Measurements from ENCODE around the gene ABI3. TPM values are rescaled to one million over a fixed set of nuclear protein-coding genes. Genes with fewer than 3 reads are reported as not detected.

Gene ABI3
- total and polyA plus RNA-seq, 9 of the 15 experiments (the other 6 are each of a cell fraction or from before 2014, with no cell fraction given): not detected

- Histone ChIP-seq H3K9me3 (replicated peaks; ENCODE audit: control insufficient read depth, insufficient read depth, low read depth, low read length) (no peaks in the 10 kb centered on the region), H3K79me2 (ENCODE audit: control insufficient read depth, insufficient read depth, low read length) (no peaks in the 10 kb centered on the region), H3K4me2 (ENCODE audit: insufficient read depth, low read length) (no peak overlapping the region), H3K36me3 (ENCODE audit: control insufficient read depth, insufficient read depth, low read length) (no peaks in the 10 kb centered on the region), H3K9me1 (ENCODE audit: control insufficient read depth, insufficient read depth, low read length) (no peaks in the 10 kb centered on the region), H2AFZ (ENCODE audit: low read depth, low read length) (no peak overlapping the region), H4K20me1 (replicated peaks; ENCODE audit: control insufficient read depth, insufficient read depth, low read length) (no peaks in the 10 kb centered on the region), H3K9ac (ENCODE audit: insufficient read depth in 1 of 2, low read depth in 2 of 2, low read length in 2 of 2) (no peak overlapping the region), H3K4me1 (replicated peaks in 1 of 2; ENCODE audit: control insufficient read depth in 2 of 2, insufficient read depth in 2 of 2, low read length in 2 of 2) (no peaks in the 10 kb centered on the region; a peak in 1 of 5 replicates), H3K27ac (ENCODE audit: extremely low read depth, low read depth, low read length) (no peak overlapping the region), H3K27me3 (ENCODE audit: control insufficient read depth in 2 of 2, insufficient read depth in 2 of 2, low read length in 2 of 2) (peaks cover 7 to 35% of the 10 kb centered on the region in 2 experiments), H3K4me3 (no peak overlapping the region)
- TF ChIP-seq SMARCA5 (IDR thresholded peaks at IDR 0.05): no peak
- TF ChIP-seq, protein P1, sequence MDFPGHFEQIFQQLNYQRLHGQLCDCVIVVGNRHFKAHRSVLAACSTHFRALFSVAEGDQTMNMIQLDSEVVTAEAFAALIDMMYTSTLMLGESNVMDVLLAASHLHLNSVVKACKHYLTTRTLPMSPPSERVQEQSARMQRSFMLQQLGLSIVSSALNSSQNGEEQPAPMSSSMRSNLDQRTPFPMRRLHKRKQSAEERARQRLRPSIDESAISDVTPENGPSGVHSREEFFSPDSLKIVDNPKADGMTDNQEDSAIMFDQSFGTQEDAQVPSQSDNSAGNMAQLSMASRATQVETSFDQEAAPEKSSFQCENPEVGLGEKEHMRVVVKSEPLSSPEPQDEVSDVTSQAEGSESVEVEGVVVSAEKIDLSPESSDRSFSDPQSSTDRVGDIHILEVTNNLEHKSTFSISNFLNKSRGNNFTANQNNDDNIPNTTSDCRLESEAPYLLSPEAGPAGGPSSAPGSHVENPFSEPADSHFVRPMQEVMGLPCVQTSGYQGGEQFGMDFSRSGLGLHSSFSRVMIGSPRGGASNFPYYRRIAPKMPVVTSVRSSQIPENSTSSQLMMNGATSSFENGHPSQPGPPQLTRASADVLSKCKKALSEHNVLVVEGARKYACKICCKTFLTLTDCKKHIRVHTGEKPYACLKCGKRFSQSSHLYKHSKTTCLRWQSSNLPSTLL (IDR thresholded peaks at IDR 0.05): no peak
- TF ChIP-seq NCOA1 (IDR thresholded peaks at IDR 0.05; ENCODE audit: low read depth): no peak
- TF ChIP-seq FUS (optimal IDR thresholded peaks at IDR 0.05; ENCODE audit: low read depth, low read length): no peak
- no peak for TF ChIP-seq MAX (CRISPR knock-in tag; IDR thresholded peaks at IDR 0.05)
- TF ChIP-seq PREB (CRISPR knock-in tag; IDR thresholded peaks at IDR 0.05): no peak
- no peak for TF ChIP-seq ZFP36 (IDR thresholded peaks at IDR 0.05; ENCODE audit: low read depth, low read length, partially characterized antibody)
- TF ChIP-seq DNMT1 (IDR thresholded peaks at IDR 0.05): no peak
- no peak for TF ChIP-seq ZNF12 (CRISPR knock-in tag; IDR thresholded peaks at IDR 0.05)
- TF ChIP-seq FOXA3 (CRISPR knock-in tag; conservative IDR thresholded peaks at IDR 0.05 in 1 of 2, IDR thresholded peaks at IDR 0.05 in 1 of 2): no peak
- TF ChIP-seq ZNF41 (CRISPR knock-in tag; conservative IDR thresholded peaks at IDR 0.05): no peak
- no peak for TF ChIP-seq EWSR1 (IDR thresholded peaks at IDR 0.05; ENCODE audit: borderline replicate concordance, low read depth, partially characterized antibody)
- TF ChIP-seq ZNF518B (CRISPR knock-in tag; IDR thresholded peaks at IDR 0.05): no peak
- TF ChIP-seq KLF13 (tag; IDR thresholded peaks at IDR 0.05; ENCODE audit: borderline replicate concordance, low read depth): no peak
- no peak for TF ChIP-seq CREB1 (IDR thresholded peaks at IDR 0.05)
- TF ChIP-seq CREB1 (CRISPR knock-in tag; IDR thresholded peaks at IDR 0.05): no peak
- ChIA-PET CTCF (ENCODE audit: low intra/inter-chr PET ratio) (no interaction called here), POLR2A (interaction anchor here (0.9 to 1.5 kb wide), 2 partner anchors 9 to 18 kb away, joined by 3 to 9 read pairs; no protein-coding TSS in a partner anchor)
- no peak for FAIRE-seq
- 15% methylated on average over 11 of the region's 13 CpGs for WGBS (ENCODE audit: insufficient coverage, low coverage, missing lambda C conversion rate)
- intact Hi-C loops (cut with micrococcal nuclease): no loop called here
- in situ Hi-C loops (cut with MboI): no loop called here
- no peak for ATAC-seq
- peak in 1 of 4 experiments; percentile 2 for DNase-seq (ENCODE audit: extremely low read depth in 1 of 4, low spot score in 3 of 4)
- no TSS peak for BruUV-seq (replicated peaks)
Observed at GRCh38 chr17:49200423-49201083, 10.0 kb upstream of the ABI3 start.

Measured in K562 (cell line).